H1 (cell line): Measurements from ENCODE around the gene GSPT1. TPM values are rescaled to one million over a fixed set of nuclear protein-coding genes. Genes with fewer than 3 reads are reported as not detected.
A peak's percentile ranks its signal among the peaks of the same experiment; 100 is the strongest.

Source experiments
- CTCF ChIA-PET: fragments of 300-600 bp; sonication (Branson Sonifier 250); formaldehyde crosslinking; loops from one replicate; lab custom pipeline; 2021; ENCODE audit not compliant: partially characterized antibody; lab: Charles Lee
- POLR2A ChIA-PET: fragments of 300-600 bp; sonication (Branson Sonifier 250); formaldehyde crosslinking; loops from one replicate; lab custom pipeline; 2021; ENCODE audit warnings: inconsistent platforms; ENCODE audit not compliant: partially characterized antibody; lab: Charles Lee
- DNase-seq, 2 experiments: peaks; one replicate each; pipeline versions ENCODE4 v3.0.0 to v3.0.0-alpha.2; 2010 to 2022; ENCODE audit warnings: low spot score in 2 of 2, low read depth in 1 of 2, mixed read lengths in 1 of 2
- FAIRE-seq: peaks from 2 replicates; lab custom pipeline; 2011; peaks lifted over from hg19 to GRCh38; lab: Jason Lieb, UNC
- H2AFZ ChIP-seq: 2 replicates; pipeline ENCODE4 v1.8.1; 2012; ENCODE audit warnings: low read length, inconsistent platforms
- H2AK5ac ChIP-seq: 2 replicates; pipeline ENCODE4 v1.6.1; 2013; ENCODE audit warnings: low read depth, low read length
- H2BK120ac ChIP-seq: replicated peaks from 2 replicates; pipeline ENCODE3; 2013; ENCODE audit warnings: low read depth, low read length, inconsistent platforms
- H2BK12ac ChIP-seq: 2 replicates; pipeline ENCODE4 v1.6.1; 2013; ENCODE audit warnings: low read depth, low read length
- H2BK15ac ChIP-seq: 2 replicates; pipeline ENCODE4 v1.6.1; 2013; ENCODE audit warnings: low read length
- H2BK20ac ChIP-seq: 2 replicates; pipeline ENCODE4 v1.6.1; 2013; ENCODE audit warnings: low read length
- H2BK5ac ChIP-seq: 2 replicates; pipeline ENCODE4 v1.6.1; 2013; ENCODE audit warnings: low read depth, low read length
- H3K14ac ChIP-seq: 2 replicates; pipeline ENCODE4 v1.6.1; 2013; ENCODE audit warnings: inconsistent platforms; ENCODE audit not compliant: insufficient read length
- H3K18ac ChIP-seq: 2 replicates; pipeline ENCODE4 v1.6.1; 2013; ENCODE audit warnings: low read length; ENCODE audit errors: extremely low read depth
- H3K23ac ChIP-seq: 2 replicates; pipeline ENCODE4 v1.6.1; 2013; ENCODE audit warnings: inconsistent platforms; ENCODE audit not compliant: insufficient read length
- H3K23me2 ChIP-seq: 2 replicates; pipeline ENCODE4 v1.6.1; 2013; ENCODE audit warnings: low read depth, low read length
- H3K27ac ChIP-seq: 2 replicates; pipeline ENCODE4 v1.6.1; 2011; ENCODE audit warnings: low read depth, low read length, inconsistent platforms
- H3K27me3 ChIP-seq, 4 experiments: replicated peaks in 1 of 4; 1 replicate in 1 of 4; 2 replicates in 3 of 4; pipeline versions ENCODE4 v1.6.1 to v1.8.1; 2011 to 2013; ENCODE audit warnings: low read length in 3 of 4, mild to moderate bottlenecking in 3 of 4, inconsistent platforms in 2 of 4, mixed read lengths in 2 of 4, moderate library complexity in 1 of 4; ENCODE audit not compliant: control insufficient read depth in 3 of 4, insufficient read depth in 3 of 4; ENCODE audit errors: extremely low read depth in 1 of 4
- H3K36me3 ChIP-seq, 4 experiments: 2 replicates each; pipeline versions ENCODE4 v1.6.1 to v1.8.1; 2011 to 2013; ENCODE audit warnings: mild to moderate bottlenecking in 4 of 4, low read length in 3 of 4, moderate library complexity in 2 of 4, control low read depth in 1 of 4, inconsistent platforms in 1 of 4; ENCODE audit not compliant: insufficient read depth in 4 of 4, control insufficient read depth in 2 of 4
- H3K4ac ChIP-seq: replicated peaks from 2 replicates; pipeline ENCODE3; 2013; ENCODE audit warnings: low read length, low read depth, mixed read lengths, inconsistent platforms; ENCODE audit not compliant: insufficient read length
- H3K4me1 ChIP-seq, 4 experiments: replicated peaks in 1 of 4; 1 replicate in 1 of 4; 2 replicates in 3 of 4; pipeline versions ENCODE4 v1.6.1 to v1.8.1; 2011 to 2013; ENCODE audit warnings: low read length in 3 of 4, inconsistent platforms in 2 of 4, mixed read lengths in 1 of 4; ENCODE audit not compliant: insufficient read depth in 4 of 4, control insufficient read depth in 3 of 4
- H3K4me2 ChIP-seq, 2 experiments: 2 replicates each; pipeline versions ENCODE4 v1.6.1 to v1.8.1; 2011 to 2013; ENCODE audit warnings: low read depth in 2 of 2, low read length in 2 of 2, control low read depth in 1 of 2, inconsistent platforms in 1 of 2, mild to moderate bottlenecking in 1 of 2; ENCODE audit not compliant: insufficient read depth in 1 of 2
- H3K4me3 ChIP-seq, 4 experiments: fragments of 200-600, 300-600 bp in 1 of 4; sonication (generic), shearing (Covaris generic), sonication (Bioruptor Twin) in 1 of 4; 2 replicates each; pipeline versions ENCODE4 v1.5.1 to v1.8.1; 2011 to 2016; ENCODE audit warnings: low read length in 4 of 4, low read depth in 3 of 4, control low read depth in 2 of 4, inconsistent platforms in 2 of 4, mild to moderate bottlenecking in 2 of 4, mixed read lengths in 1 of 4, moderate library complexity in 1 of 4; ENCODE audit not compliant: insufficient read depth in 2 of 4; ENCODE audit errors: extremely low read depth in 1 of 4
- H3K56ac ChIP-seq: replicated peaks from 2 replicates; pipeline ENCODE3; 2013; ENCODE audit warnings: low read depth, mild to moderate bottlenecking, mixed read lengths, low read length, inconsistent platforms; ENCODE audit not compliant: insufficient read length
- H3K79me1 ChIP-seq: 2 replicates; pipeline ENCODE4 v1.6.1; 2013; ENCODE audit warnings: low read depth, low read length, control low read depth
- H3K79me2 ChIP-seq, 2 experiments: 2 replicates each; pipeline versions ENCODE4 v1.6.1 to v1.8.1; 2012 to 2013; ENCODE audit warnings: low read length in 2 of 2, mild to moderate bottlenecking in 2 of 2, inconsistent platforms in 1 of 2; ENCODE audit not compliant: insufficient read depth in 2 of 2, control insufficient read depth in 1 of 2
- H3K9ac ChIP-seq, 4 experiments: replicated peaks in 1 of 4; 1 replicate in 1 of 4; 2 replicates in 3 of 4; pipeline versions ENCODE4 v1.6.1 to v1.8.1; 2011 to 2013; ENCODE audit warnings: low read depth in 3 of 4, low read length in 3 of 4, control low read depth in 2 of 4, mild to moderate bottlenecking in 2 of 4, moderate library complexity in 2 of 4, inconsistent platforms in 1 of 4; ENCODE audit errors: extremely low read depth in 1 of 4
- H3K9me3 ChIP-seq, 2 experiments: 2 replicates each; pipeline versions ENCODE4 v1.6.1 to v1.8.1; 2012 to 2013; ENCODE audit warnings: mild to moderate bottlenecking in 2 of 2, moderate library complexity in 2 of 2, control low read depth in 1 of 2, inconsistent platforms in 1 of 2, low read depth in 1 of 2, low read length in 1 of 2, mixed read lengths in 1 of 2; ENCODE audit not compliant: insufficient read depth in 2 of 2
- H4K20me1 ChIP-seq, 2 experiments: replicated peaks in 1 of 2; 2 replicates each; pipeline versions ENCODE3 to v1.8.1; 2011 to 2013; ENCODE audit warnings: inconsistent platforms in 2 of 2, low read length in 2 of 2, mild to moderate bottlenecking in 1 of 2; ENCODE audit not compliant: insufficient read depth in 2 of 2, control insufficient read depth in 1 of 2
- H4K5ac ChIP-seq: 2 replicates; pipeline ENCODE4 v1.6.1; 2013; ENCODE audit warnings: low read length, low read depth, mixed read lengths, inconsistent platforms; ENCODE audit not compliant: insufficient read length
- H4K8ac ChIP-seq: 2 replicates; pipeline ENCODE4 v1.8.0; 2013; ENCODE audit warnings: mild to moderate bottlenecking, moderate library complexity, low read length, inconsistent platforms; ENCODE audit not compliant: insufficient read depth; ENCODE audit errors: extremely low read depth
- H4K91ac ChIP-seq: replicated peaks from 2 replicates; pipeline ENCODE3; 2013; ENCODE audit warnings: low read length, mixed read lengths, inconsistent platforms; ENCODE audit not compliant: insufficient read length
- BRCA1 ChIP-seq: IDR thresholded peaks from 2 replicates; pipeline ENCODE4 v1.6.1; 2012; ENCODE audit warnings: low read depth, low read length, improper control_type of control experiment
- CEBPB ChIP-seq: IDR thresholded peaks from 2 replicates; pipeline ENCODE4 v1.6.1; 2012; ENCODE audit warnings: low read depth, low read length
- JUND ChIP-seq: IDR thresholded peaks from 2 replicates; pipeline ENCODE4 v1.6.1; 2011; ENCODE audit warnings: mild to moderate bottlenecking, improper control_type of control experiment, low read length
- NANOG ChIP-seq: IDR thresholded peaks from 2 replicates; pipeline ENCODE4 v1.6.1; 2011; ENCODE audit warnings: low read length, low read depth, mild to moderate bottlenecking, inconsistent platforms; ENCODE audit not compliant: insufficient read depth, poor library complexity, severe bottlenecking
- POU5F1 ChIP-seq: IDR thresholded peaks from 2 replicates; pipeline ENCODE4 v1.6.1; 2011; ENCODE audit warnings: low read depth, mild to moderate bottlenecking, low read length, moderate library complexity
- SP4 ChIP-seq: IDR thresholded peaks from 2 replicates; pipeline ENCODE4 v1.6.1; 2012; ENCODE audit warnings: low read length, inconsistent platforms
- SUZ12 ChIP-seq: fragments of 200-600 bp; sonication (generic); IDR thresholded peaks from 2 replicates; pipeline ENCODE4 v1.6.1; 2012; ENCODE audit warnings: mild to moderate bottlenecking, inconsistent platforms, low read length, moderate library complexity, mixed read lengths
- WGBS, 2 experiments: shearing (Covaris generic) in 1 of 2; methylation state at CpG; one replicate each; pipeline versions ENCODE4 v1.1.6 to v1.1.7; 2013 to 2015; ENCODE audit warnings: low lambda C conversion rate in 2 of 2, mixed read lengths in 2 of 2, inconsistent platforms in 1 of 2, low coverage in 1 of 2, missing lambda C conversion rate in 1 of 2; ENCODE audit not compliant: insufficient replicate concordance in 2 of 2, insufficient coverage in 1 of 2, insufficient read length in 1 of 2; ENCODE audit errors: extremely low coverage in 1 of 2, missing lambda C conversion rate in 1 of 2; 5-methylcytosine and 5-hydroxymethylcytosine counted together
- polyA plus RNA-seq, 7 experiments: library from polyadenylated mRNA; depleted of rRNA in 3 of 7; stranded (reverse) in 5 of 7; unstranded in 2 of 7; fragments of >200 nt in 5 of 7; fragments of 200-250 nt in 2 of 7; gene quantifications; 1 replicate in 5 of 7; 2 replicates in 1 of 7; 4 replicates in 1 of 7; pipeline versions ENCODE4 v1.2.1 to v1.2.3, GENCODE V29; 2011 to 2013; ENCODE audit warnings: missing spikeins in 2 of 7, mixed read lengths in 2 of 7
- total RNA-seq: library from RNA; stranded (reverse); fragmentation: NEBNext Ultra II Directional; extraction: Animal tissue kit (Norgen Biotek cat#: 25700); gene quantifications from 2 replicates; pipeline ENCODE4 v1.2.1, GENCODE V29; 2021
- TF ChIP-seq, protein P1 (sequence below): IDR thresholded peaks from 2 replicates; pipeline ENCODE4 v1.6.1; 2012; ENCODE audit warnings: low read length, inconsistent platforms

The GSPT1 gene
- total and polyA plus RNA-seq, 2 of the 8 experiments (the other 6 are each of a cell fraction or from before 2014, with no cell fraction given): 51.0 to 204 TPM

- WGBS, 2 experiments: 87% methylated on average over 12 of the region's 12 CpGs; no CpG with 5 or more reads in 1 of the 2 experiments
- no peak for FAIRE-seq
- H2BK15ac ChIP-seq: no peak overlapping the region
Measured at GRCh38 chr16:11913425-11914079, 2.2 kb downstream of the GSPT1 start.

More at GRCh38 chr16:11913425-11914079, 2.2 kb downstream of the GSPT1 start:
- no peak for DNase-seq
- Histone ChIP-seq H3K4me1 (peaks cover 0 to 10% (median 6%) of the 10 kb centered on the region in 4 experiments; a peak in 2 of 7 replicates), H3K27ac (no peak overlapping the region), H2AFZ (no peak overlapping the region), H3K9me3 (no peaks in the 10 kb centered on the region), H4K8ac (no peak overlapping the region), H2AK5ac (0 out of 2 replicates have a peak overlapping the region, but pooled peaks have one; percentile 9), H3K4me3 (peak overlapping the region; percentile 4 to 99 (median 92); a peak in 5 of 8 replicates), H4K91ac (no peak overlapping the region), H3K18ac (no peak overlapping the region), H2BK20ac (no peak overlapping the region), H2BK120ac (no peak overlapping the region), H3K9ac (no peak overlapping the region; a peak in 1 of 7 replicates), H3K4ac (no peak overlapping the region), H3K79me1 (no peaks in the 10 kb centered on the region), H3K14ac (no peak overlapping the region), H4K5ac (no peak overlapping the region), H3K23ac (no peak overlapping the region), H3K27me3 (no peaks in the 10 kb centered on the region), H3K56ac (no peak overlapping the region), H2BK12ac (no peak overlapping the region), H3K23me2 (peaks cover 12% of the 10 kb centered on the region), H2BK5ac (no peak overlapping the region), H4K20me1 (peaks cover 20% of the 10 kb centered on the region in 2 experiments), H3K36me3 (0 out of 8 replicates have a peak, but pooled peaks cover 0 to 3% (median 0%) of the 10 kb centered on the region in 4 experiments), H3K4me2 (peak overlapping the region; percentile 79 to 84), H3K79me2 (peaks cover 37 to 66% of the 10 kb centered on the region in 2 experiments)
- ChIA-PET POLR2A (interaction anchor here (0.6 kb wide), 1 partner anchor 519 kb away, joined by 3 read pairs; no protein-coding TSS in a partner anchor), CTCF (interaction anchor here (0.8 kb wide), 1 partner anchor 8 kb away, joined by 3 read pairs; no protein-coding TSS in a partner anchor)
- TF ChIP-seq POU5F1: no peak
- TF ChIP-seq JUND: no peak
- TF ChIP-seq NANOG: no peak
- TF ChIP-seq SUZ12: no peak
- TF ChIP-seq, protein P1, sequence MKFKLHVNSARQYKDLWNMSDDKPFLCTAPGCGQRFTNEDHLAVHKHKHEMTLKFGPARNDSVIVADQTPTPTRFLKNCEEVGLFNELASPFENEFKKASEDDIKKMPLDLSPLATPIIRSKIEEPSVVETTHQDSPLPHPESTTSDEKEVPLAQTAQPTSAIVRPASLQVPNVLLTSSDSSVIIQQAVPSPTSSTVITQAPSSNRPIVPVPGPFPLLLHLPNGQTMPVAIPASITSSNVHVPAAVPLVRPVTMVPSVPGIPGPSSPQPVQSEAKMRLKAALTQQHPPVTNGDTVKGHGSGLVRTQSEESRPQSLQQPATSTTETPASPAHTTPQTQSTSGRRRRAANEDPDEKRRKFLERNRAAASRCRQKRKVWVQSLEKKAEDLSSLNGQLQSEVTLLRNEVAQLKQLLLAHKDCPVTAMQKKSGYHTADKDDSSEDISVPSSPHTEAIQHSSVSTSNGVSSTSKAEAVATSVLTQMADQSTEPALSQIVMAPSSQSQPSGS: no peak
- no peak for TF ChIP-seq SP4
- TF ChIP-seq CEBPB: no peak
- no peak for TF ChIP-seq BRCA1
